GM18498 (cell line): ENCODE data around the gene SH2D6.
"Not testable (repeated sequence)": the region's sequence is repeated elsewhere in the genome, so short reads cannot be mapped to it uniquely, and the experiment has no call there.

Source experiments
- ATAC-seq: cut with Tn5 transposase; IDR thresholded peaks from one replicate; pipeline ENCODE4 v1.9.1; 2021; ENCODE audit warnings: mild to moderate bottlenecking, moderate library complexity; ENCODE audit not compliant: unreplicated experiment

SH2D6 gene

GRCh38 chr2:85398426-85399182, 19.9 kb upstream of the SH2D6 start:
- ATAC-seq = no peak

DNA sequence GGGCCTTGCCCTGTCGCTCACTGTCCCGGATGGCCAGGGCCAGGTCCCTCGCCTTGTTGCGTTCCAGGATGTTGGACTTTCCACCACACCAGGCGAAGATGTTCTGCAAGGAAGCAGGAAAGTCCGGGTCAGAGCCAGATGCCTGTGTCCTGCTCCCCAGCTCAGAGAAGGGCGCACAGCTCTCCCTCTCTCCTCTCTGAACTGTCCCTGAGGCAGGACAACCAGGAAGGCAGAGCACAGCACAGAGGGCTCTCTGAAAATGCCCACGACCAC, 19.4 kb upstream of the SH2D6 start:
- no peak for ATAC-seq

DNA sequence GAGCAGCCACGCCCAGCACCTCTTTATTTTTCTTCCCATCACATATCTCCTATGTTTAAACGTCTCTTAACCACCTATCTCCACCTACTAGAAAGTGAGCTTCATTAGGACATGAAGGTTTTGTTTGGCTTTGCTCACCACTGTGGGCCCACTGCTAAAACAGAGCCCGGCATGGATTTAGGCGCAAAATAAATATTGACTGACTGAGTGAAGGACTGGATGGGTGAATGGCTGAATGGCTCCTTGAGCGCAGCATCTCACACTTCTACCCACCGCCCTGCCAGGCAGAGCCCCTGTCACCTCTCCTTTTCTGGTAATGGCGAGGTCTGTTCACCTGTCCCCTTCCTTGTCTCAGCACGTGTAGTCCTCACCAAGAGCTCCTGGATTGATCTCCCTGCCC, 18.5 kb upstream of the SH2D6 start:
- ATAC-seq = no peak

- no peak for ATAC-seq
Measured at GRCh38 chr2:85400541-85401463, 17.7 kb upstream of the SH2D6 start.

DNA sequence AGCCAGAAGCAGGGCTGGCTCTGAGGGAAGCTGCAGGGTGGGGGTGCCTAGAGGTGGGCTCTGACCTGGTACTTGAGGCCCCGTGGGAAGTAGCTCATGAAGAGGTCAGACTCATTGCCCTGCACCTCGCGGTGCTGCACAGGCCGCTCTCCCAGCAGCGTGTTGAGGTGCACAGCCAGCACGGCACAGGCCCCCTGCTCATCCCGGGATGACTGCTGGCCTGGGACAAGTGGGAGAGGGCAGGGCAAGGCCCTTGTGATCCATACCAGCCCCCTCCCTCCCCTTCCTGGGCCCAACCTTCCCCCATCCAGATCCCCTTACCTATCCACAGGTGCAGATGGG, 17.1 kb upstream of the SH2D6 start:
- no peak for ATAC-seq

DNA sequence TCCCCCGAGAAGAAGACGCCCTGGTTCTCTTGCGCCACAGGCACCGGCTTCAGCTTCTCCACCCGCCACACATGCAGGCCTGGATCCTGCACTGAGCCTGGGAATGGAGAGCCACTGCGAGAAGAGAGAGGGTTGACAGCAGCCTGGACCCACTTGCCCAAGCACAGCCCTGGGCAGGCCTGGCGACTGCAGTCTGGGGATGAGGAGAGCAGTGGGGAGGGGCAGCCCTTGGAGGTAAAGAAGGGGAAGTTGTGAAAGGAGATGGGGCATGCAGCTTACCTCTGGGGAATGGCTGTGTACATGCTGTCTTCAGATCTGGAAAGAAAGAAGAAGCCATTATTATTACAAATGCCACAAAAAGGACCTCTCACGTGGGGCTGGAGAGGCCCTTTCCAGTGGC, 16.7 kb upstream of the SH2D6 start:
- no peak for ATAC-seq

- peak; percentile 46 for ATAC-seq
Measured at GRCh38 chr2:85405201-85406059, 13.1 kb upstream of the SH2D6 start.

DNA sequence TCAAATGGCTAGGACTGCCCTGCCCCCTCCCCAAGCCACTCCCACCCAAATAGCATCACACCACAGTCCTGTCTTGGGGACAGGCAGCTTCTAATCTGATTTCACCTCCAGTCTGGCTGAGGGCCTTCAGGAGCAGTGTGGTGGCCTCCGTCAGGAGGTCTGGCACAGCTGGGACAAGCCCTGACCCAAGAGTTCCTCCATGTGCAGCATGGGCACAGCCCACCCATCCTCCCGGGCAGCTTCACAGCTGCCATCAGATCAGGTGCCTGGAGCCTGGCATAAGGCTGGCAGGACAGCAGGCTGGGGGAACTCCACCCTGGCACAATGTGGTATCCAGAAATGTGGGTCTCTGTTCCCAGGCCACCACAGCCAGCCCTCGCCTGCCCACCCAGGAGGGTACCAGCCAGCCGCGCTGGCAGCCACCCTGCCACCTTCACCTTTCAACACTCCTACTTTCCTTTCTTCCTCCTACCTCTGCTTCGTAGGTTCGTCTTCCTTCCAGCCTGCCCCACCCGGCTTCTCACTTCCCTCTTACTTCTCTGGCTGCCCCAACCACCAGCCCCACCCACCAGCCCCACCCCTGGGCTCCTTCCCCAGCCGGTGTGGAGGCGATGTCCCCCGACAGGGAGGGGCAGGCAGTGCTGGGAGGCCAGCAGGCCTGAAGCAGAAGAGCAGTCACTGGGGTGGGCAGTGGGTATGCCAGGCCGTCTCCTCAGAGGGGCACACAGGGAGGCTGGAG, 8.5 kb upstream of the SH2D6 start, which contains the start of gene CAPG:
TSS of gene CAPG (minus strand) at position 522 of the 739 bp plus-strand sequence. CDS start 8,221 bp downstream, outside the sequence.
- peak; percentile 68 for ATAC-seq

GRCh38 chr2:85410584-85411404, 7.7 kb upstream of the SH2D6 start:
- ATAC-seq = peak; percentile 13

DNA sequence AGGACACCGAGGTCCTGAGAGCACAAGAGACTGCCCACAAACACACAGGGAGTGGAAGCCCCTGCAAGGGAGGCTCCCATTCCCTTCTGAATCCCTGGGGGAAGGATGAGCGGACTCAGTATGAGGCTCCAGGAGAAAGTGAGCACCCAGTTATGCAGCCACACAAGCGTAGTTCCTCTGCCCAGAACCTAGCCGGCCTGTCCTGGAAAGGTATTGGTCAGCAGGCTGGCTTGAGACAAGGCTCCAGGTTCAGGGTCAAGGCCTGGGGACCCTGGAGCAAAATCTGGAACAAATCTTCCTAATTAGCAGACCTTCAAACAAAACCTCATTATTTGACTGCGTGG, 7.1 kb upstream of the SH2D6 start:
- ATAC-seq = no peak

GRCh38 chr2:85413592-85414420, 4.7 kb upstream of the SH2D6 start:
- ATAC-seq = no peak

DNA sequence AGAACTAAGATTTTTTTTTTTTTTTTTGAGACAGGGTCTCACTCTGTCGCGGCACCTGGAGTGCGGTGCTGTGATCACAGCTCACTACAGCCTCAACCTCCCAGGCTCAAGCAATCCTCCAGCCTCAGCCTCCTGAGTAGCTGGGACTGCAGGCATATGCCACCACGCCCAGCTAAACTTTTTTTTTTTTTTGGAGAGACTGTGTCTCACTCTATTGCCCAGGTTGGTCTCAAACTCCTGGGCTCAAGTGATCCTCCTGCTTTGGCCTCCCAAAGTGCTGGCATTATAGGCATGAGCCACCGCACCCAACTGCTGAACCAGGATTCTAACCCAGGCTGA, 4.1 kb upstream of the SH2D6 start:
- ATAC-seq = not testable (repeated sequence)

DNA sequence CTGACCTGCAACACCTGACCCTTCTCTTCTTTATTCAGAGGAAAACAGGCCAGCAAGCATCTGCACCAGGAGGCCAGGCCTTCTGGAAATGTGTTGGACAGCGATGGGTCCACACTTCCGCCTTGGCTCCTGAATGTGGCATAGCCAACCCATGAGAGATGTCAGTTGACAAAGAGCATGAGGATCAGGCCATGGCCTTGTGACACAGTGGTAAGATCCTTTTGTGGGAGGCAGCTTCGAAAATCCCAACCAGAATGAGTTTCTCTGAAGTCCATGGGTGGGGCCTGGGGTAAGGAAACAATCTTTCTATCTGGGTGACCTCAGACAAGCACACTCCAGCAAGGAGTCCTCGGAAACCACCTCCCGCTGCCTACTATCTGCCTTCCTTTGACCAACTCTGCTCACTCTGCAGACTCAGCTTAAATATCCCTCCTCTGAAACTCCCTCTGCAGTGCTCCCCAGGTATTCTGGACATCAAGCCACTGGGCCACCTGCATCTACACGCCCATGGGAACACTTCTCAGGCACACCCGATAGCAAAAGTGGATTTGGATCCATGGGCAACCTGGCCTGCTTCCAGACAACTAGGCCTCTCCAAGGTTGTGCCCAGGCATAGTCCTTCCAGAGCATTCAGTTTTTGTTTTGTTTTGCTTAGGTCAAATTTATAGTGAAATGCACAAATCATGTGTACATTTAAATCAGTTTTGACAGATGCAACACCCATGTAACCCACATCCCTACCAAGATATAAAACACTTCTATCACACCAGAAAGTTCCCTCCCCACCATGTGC, 3.6 kb upstream of the SH2D6 start:
- ATAC-seq = no peak

GRCh38 chr2:85415980-85416650, 2.4 kb upstream of the SH2D6 start:
- ATAC-seq = no peak

DNA sequence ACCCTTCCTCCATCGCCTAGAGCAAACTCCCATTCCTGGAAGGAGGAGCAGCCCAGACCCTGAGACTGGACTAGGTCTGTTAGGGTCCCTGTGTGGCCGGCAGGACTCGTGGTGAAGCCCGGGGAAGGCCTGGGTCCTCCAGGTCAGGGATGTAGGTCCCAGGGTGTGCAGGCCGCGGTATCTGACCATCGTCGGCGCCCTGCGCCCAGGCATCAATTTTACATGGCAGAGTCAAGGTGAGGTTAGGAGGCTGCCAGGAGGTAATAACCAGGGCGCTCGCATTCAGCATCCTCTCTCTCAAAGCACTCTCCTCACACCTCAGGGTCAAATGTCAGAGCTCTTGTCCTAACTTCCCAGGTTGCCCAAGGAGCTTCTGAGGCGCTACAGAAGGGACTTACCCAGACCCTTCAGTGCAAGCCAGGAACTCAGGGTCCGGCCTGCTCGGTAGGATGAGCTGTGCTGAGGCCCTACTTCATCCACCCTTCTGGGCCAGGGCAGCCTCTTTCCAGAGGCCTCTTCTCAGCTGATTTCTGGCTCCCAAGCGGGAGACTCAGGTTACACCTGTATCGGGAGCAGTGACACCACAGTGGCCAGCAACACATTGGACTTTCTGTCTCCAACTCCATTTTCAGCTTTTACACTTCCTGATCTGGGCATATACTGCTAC, 628 bp downstream of the SH2D6 start:
- no peak for ATAC-seq

- ATAC-seq = peak; percentile 65
Measured at GRCh38 chr2:85420536-85421259, 2.2 kb downstream of the SH2D6 start.
